ENCODE results near the gene ZNF286A.
"Not testable (repeated sequence)": the region's sequence is repeated elsewhere in the genome, so short reads cannot be mapped to it uniquely, and the experiment has no call there.

ZNF286A gene

DNA sequence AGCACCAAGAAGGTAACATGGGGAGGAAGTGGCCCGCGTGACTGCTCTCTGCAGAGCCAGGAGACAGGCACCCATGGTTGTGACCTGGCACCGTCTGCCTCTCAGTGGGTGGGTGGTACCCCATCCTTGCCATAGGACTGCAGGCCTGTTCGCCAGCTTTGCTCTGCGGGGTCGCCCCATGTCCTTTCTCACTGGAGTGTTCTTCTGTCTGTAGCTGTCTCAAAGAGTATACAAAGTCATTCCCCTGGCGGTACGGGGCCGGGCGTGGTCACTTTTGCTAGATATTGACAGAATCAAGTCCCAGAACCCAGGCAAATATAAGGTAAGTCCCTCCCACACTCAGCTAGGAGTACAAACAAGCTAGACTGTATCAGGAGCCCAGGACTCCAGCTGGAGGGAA lies 38.5 kb downstream of the ZNF286A start:
- Histone ChIP-seq H3K9ac (ENCODE audit: low read depth in 1 of 2, low read length in 2 of 2) (no peak overlapping the region), H3K27ac (ENCODE audit: low read depth in 2 of 2, low read length in 2 of 2) (no peak overlapping the region), H3K4me1 (ENCODE audit: control insufficient read depth in 2 of 2, insufficient read depth in 2 of 2, low read length in 2 of 2) (no peaks in the 10 kb centered on the region), H3K9me3 (ENCODE audit: control insufficient read depth in 2 of 2, low read length in 2 of 2) (no peaks in the 10 kb centered on the region), H3K27me3 (ENCODE audit: control insufficient read depth in 2 of 2, insufficient read depth in 2 of 2, low read length in 2 of 2) (no peaks in the 10 kb centered on the region), H3K36me3 (ENCODE audit: control insufficient read depth in 2 of 2, insufficient read depth in 2 of 2, low read length in 2 of 2) (no peaks in the 10 kb centered on the region), H3K4me3 (ENCODE audit: low read length in 2 of 2) (no peak overlapping the region)

DNA sequence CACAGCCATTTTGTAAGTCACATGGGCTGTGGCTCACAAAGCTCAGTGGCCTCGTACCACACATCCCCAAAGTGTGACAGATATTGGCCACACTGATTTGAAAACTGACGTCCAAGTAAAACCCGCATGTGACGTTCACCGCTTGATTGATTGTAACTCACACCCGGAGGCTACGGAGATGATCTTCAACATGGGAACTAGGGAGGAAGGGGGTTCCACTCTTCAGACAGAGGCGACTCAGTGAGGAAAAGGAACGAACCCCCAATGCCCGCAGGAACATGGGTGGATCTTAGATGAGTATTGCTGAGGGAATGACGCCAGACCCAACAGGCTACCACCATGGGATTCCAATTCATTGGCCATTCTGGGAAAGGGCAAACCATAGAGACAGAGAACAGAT lies 39.7 kb downstream of the ZNF286A start:
- H3K27ac ChIP-seq (ENCODE audit: low read depth in 2 of 2, low read length in 2 of 2); H3K4me3 ChIP-seq (ENCODE audit: low read length in 2 of 2); H3K9me3 ChIP-seq (ENCODE audit: control insufficient read depth in 2 of 2, low read length in 2 of 2); H3K4me1 ChIP-seq (ENCODE audit: control insufficient read depth in 2 of 2, insufficient read depth in 2 of 2, low read length in 2 of 2); H3K27me3 ChIP-seq (ENCODE audit: control insufficient read depth in 2 of 2, insufficient read depth in 2 of 2, low read length in 2 of 2); H3K9ac ChIP-seq (ENCODE audit: low read depth in 1 of 2, low read length in 2 of 2); H3K36me3 ChIP-seq (ENCODE audit: control insufficient read depth in 2 of 2, insufficient read depth in 2 of 2, low read length in 2 of 2): not testable (repeated sequence)

DNA sequence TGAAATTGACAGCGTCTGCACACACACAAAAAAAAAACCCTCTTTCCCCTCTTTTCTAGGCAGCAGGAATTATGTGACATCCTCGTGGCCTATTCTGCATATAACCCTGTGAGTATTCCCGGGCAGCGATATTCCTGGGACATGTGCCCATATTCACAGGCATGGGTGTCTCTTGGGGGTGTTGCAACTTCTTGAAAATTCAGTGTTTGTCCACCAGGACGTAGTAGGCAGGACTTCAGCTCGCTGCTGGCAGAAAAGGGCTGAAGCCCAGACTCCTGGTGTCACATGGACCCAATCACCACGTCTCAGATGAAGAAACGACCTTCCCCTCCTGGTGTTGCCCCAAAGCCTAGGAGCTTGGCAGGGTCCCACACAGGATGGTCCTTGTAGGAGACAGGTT lies 40.5 kb downstream of the ZNF286A start:
- not testable (repeated sequence) for H3K4me1 ChIP-seq (ENCODE audit: control insufficient read depth in 2 of 2, insufficient read depth in 2 of 2, low read length in 2 of 2); H3K27me3 ChIP-seq (ENCODE audit: control insufficient read depth in 2 of 2, insufficient read depth in 2 of 2, low read length in 2 of 2); H3K9me3 ChIP-seq (ENCODE audit: control insufficient read depth in 2 of 2, low read length in 2 of 2); H3K9ac ChIP-seq (ENCODE audit: low read depth in 1 of 2, low read length in 2 of 2); H3K4me3 ChIP-seq (ENCODE audit: low read length in 2 of 2); H3K36me3 ChIP-seq (ENCODE audit: control insufficient read depth in 2 of 2, insufficient read depth in 2 of 2, low read length in 2 of 2); H3K27ac ChIP-seq (ENCODE audit: low read depth in 2 of 2, low read length in 2 of 2)

DNA sequence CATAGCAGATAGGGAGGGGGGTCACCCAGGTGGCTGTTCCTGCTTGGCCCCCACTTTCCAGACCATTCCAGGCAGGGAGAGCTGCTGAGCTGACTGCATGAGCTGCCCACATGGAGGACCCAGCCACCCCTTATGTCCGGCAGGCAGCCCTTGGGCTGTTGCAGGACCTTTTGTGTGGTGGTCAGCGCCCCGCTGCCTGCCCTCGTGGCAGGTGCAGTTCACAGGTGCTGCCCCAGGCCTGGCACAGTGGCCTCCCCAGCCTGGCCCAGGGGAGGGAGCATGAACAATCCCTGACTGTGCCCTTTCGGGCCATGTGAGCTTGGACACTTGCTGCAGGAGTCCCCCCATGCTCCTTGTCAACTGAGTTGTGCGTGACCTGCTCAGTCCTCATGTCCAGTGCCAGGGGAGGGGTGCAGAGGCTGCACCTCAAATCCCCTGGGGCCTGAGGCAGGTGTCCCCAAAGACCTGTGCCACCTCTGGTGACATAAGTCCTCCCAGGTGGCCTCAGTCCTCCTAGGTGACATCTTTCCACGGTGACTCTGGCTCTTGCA lies 41.1 kb downstream of the ZNF286A start:
- H3K4me1 ChIP-seq (ENCODE audit: control insufficient read depth in 2 of 2, insufficient read depth in 2 of 2, low read length in 2 of 2), result no peaks in the 10 kb centered on the region

DNA sequence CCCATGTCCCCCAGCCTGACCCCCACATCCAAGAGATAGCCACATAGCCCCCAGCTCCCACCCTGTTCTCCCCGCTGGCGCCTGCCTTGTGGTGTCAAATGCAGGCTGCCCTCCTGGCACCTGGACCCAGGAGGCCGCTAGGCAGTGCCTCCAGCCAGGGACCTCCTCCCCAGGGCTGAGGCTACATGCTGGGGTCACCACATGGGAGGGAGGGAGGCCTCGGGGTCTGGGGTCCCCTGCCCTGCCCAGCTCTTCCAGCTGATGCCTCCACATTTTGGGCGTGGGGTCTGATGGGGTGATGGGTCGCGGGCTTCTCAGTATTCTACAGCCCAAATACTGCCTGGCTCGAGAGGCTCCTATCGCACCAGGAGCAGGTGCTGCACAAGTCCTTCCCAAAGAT lies 42.1 kb downstream of the ZNF286A start:
- Histone ChIP-seq H3K9me3 (ENCODE audit: control insufficient read depth in 2 of 2, low read length in 2 of 2) (no peaks in the 10 kb centered on the region), H3K4me1 (ENCODE audit: control insufficient read depth in 2 of 2, insufficient read depth in 2 of 2, low read length in 2 of 2) (no peaks in the 10 kb centered on the region), H3K36me3 (ENCODE audit: control insufficient read depth in 2 of 2, insufficient read depth in 2 of 2, low read length in 2 of 2) (no peaks in the 10 kb centered on the region), H3K4me3 (ENCODE audit: low read length in 2 of 2) (no peak overlapping the region), H3K27me3 (ENCODE audit: control insufficient read depth in 2 of 2, insufficient read depth in 2 of 2, low read length in 2 of 2) (no peaks in the 10 kb centered on the region), H3K27ac (ENCODE audit: low read depth in 2 of 2, low read length in 2 of 2) (no peak overlapping the region), H3K9ac (ENCODE audit: low read depth in 1 of 2, low read length in 2 of 2) (no peak overlapping the region)

More for the DNA sequence above, 41.1 kb downstream of the ZNF286A start:
- no peaks in the 10 kb centered on the region for H3K36me3 ChIP-seq (ENCODE audit: control insufficient read depth in 2 of 2, insufficient read depth in 2 of 2, low read length in 2 of 2)
- no peak overlapping the region for H3K9ac ChIP-seq (ENCODE audit: low read depth in 1 of 2, low read length in 2 of 2)
- no peaks in the 10 kb centered on the region for H3K27me3 ChIP-seq (ENCODE audit: control insufficient read depth in 2 of 2, insufficient read depth in 2 of 2, low read length in 2 of 2)
- no peaks in the 10 kb centered on the region for H3K9me3 ChIP-seq (ENCODE audit: control insufficient read depth in 2 of 2, low read length in 2 of 2)
- H3K27ac ChIP-seq (ENCODE audit: low read depth in 2 of 2, low read length in 2 of 2), result no peak overlapping the region
- no peak overlapping the region for H3K4me3 ChIP-seq (ENCODE audit: low read length in 2 of 2)

DNA sequence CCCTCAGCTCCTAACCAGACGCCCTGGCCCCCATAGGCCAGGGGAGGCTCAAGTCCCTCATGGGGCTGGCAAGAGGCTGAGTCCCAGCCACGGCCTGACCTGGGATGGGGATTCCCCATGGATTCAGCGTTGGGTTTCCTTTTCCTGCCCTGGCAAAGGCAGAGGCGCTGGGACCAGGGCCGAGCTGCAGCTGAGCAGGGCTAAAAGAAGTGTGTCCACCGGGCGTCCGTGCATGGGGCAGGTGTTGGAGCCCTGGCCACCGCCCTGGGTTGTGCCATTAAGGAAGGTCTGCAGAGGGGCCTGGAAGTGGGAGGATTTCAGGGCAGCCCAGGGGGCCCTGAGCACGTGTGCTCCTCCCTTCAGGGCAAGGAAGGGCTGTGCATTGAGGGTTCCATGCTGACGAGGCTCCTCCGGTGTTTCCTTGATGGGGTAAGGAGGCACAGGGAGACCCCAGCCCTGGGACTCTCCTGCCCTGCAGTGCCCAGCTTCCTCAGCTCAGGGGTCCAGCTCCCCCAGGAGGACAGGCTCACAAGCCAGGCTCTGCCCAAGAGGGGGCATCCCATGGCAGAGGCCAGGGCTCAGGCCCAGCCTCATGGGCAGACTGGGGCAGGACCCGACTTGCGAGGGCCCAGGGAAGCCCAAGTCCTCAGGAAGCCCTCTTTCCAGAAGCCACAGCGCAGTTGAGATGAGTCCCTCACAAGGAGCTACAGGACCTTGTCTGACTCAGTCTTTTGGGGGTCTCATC lies 42.7 kb downstream of the ZNF286A start:
- Histone ChIP-seq H3K27me3 (ENCODE audit: control insufficient read depth in 2 of 2, insufficient read depth in 2 of 2, low read length in 2 of 2) (no peaks in the 10 kb centered on the region), H3K4me1 (ENCODE audit: control insufficient read depth in 2 of 2, insufficient read depth in 2 of 2, low read length in 2 of 2) (no peaks in the 10 kb centered on the region), H3K4me3 (ENCODE audit: low read length in 2 of 2) (no peak overlapping the region), H3K27ac (ENCODE audit: low read depth in 2 of 2, low read length in 2 of 2) (no peak overlapping the region), H3K9ac (ENCODE audit: low read depth in 1 of 2, low read length in 2 of 2) (no peak overlapping the region), H3K9me3 (ENCODE audit: control insufficient read depth in 2 of 2, low read length in 2 of 2) (no peaks in the 10 kb centered on the region), H3K36me3 (ENCODE audit: control insufficient read depth in 2 of 2, insufficient read depth in 2 of 2, low read length in 2 of 2) (no peaks in the 10 kb centered on the region)

DNA sequence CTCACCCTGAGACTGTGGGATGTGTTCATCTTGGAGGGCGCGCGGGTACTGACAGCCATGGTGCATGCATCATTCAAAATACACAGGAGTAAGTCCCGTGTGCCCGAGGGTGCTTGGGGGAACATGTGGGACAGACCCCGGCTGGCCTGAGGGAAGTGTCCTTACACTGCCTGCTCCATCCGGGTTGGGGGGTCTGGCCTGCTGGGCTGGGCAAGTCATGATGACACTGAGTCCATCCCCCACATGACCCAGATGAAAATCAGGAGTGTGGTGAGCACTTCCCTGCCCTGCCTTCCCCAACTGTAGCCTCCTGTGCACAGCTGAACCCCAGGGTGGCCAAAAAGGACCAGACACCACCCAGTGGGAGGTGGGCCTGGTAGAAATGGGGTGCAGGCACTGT lies 43.4 kb downstream of the ZNF286A start:
- no peak overlapping the region for H3K9ac ChIP-seq (ENCODE audit: low read depth in 1 of 2, low read length in 2 of 2)
- no peak overlapping the region for H3K27ac ChIP-seq (ENCODE audit: low read depth in 2 of 2, low read length in 2 of 2)
- no peaks in the 10 kb centered on the region for H3K36me3 ChIP-seq (ENCODE audit: control insufficient read depth in 2 of 2, insufficient read depth in 2 of 2, low read length in 2 of 2)
- no peak overlapping the region for H3K4me3 ChIP-seq (ENCODE audit: low read length in 2 of 2)
- H3K9me3 ChIP-seq (ENCODE audit: control insufficient read depth in 2 of 2, low read length in 2 of 2), result no peaks in the 10 kb centered on the region
- H3K4me1 ChIP-seq (ENCODE audit: control insufficient read depth in 2 of 2, insufficient read depth in 2 of 2, low read length in 2 of 2), result no peaks in the 10 kb centered on the region
- H3K27me3 ChIP-seq (ENCODE audit: control insufficient read depth in 2 of 2, insufficient read depth in 2 of 2, low read length in 2 of 2), result no peaks in the 10 kb centered on the region

DNA sequence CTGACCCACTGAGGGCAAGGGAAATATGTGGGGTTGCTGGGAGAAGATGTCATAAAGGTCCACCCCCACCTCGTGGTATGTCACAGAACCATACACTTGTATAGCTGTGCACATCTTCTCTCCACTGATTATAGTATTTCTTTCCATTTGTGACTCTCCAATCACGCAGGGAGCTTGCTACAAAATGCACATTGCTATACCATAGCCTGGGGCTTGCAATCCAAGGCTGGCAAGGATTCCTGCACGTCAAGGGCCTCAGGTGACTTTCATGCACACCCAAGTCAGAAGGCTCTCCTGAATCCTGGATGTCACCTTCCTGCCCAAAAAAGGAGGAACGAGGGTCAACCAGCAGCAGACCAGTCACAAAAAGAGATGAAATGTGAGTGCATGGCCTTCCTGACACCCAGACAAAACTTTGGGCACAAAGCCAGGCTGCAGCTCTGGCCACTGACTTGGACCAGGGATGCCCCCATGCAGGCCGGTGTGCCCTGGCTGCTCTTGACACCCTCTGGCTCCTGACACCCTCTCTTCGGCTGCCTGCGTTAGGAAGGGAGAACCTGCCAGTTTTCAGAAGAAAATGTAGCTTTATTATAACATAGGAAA lies 44.6 kb downstream of the ZNF286A start:
- no peak overlapping the region for H3K4me3 ChIP-seq (ENCODE audit: low read length in 2 of 2)
- H3K27ac ChIP-seq (ENCODE audit: low read depth in 2 of 2, low read length in 2 of 2), result no peak overlapping the region
- no peak overlapping the region for H3K9ac ChIP-seq (ENCODE audit: low read depth in 1 of 2, low read length in 2 of 2)
- no peaks in the 10 kb centered on the region for H3K4me1 ChIP-seq (ENCODE audit: control insufficient read depth in 2 of 2, insufficient read depth in 2 of 2, low read length in 2 of 2)
- no peaks in the 10 kb centered on the region for H3K27me3 ChIP-seq (ENCODE audit: control insufficient read depth in 2 of 2, insufficient read depth in 2 of 2, low read length in 2 of 2)
- H3K9me3 ChIP-seq (ENCODE audit: control insufficient read depth in 2 of 2, low read length in 2 of 2), result no peaks in the 10 kb centered on the region
- no peaks in the 10 kb centered on the region for H3K36me3 ChIP-seq (ENCODE audit: control insufficient read depth in 2 of 2, insufficient read depth in 2 of 2, low read length in 2 of 2)

DNA sequence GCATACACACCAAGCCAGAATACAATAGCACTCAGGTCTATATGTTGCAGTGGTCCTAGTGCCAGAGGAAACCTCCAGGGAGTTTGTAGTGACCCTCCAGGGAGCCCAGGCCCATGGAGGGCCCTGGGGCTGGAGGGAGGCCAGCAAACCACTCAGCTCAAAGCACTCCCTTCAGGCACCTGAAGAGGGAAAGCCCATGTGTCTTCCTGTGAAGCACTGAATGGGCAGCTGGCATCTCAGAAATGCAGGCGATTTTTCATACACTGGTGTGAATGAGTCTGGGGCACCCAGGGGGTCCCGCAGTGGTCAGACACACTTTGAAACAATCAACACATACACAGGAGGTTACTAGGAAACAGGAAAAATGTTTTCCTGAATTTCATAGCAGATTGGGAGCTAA lies 45.3 kb downstream of the ZNF286A start:
- Histone ChIP-seq H3K36me3 (ENCODE audit: control insufficient read depth in 2 of 2, insufficient read depth in 2 of 2, low read length in 2 of 2) (no peaks in the 10 kb centered on the region), H3K4me1 (ENCODE audit: control insufficient read depth in 2 of 2, insufficient read depth in 2 of 2, low read length in 2 of 2) (no peaks in the 10 kb centered on the region), H3K27me3 (ENCODE audit: control insufficient read depth in 2 of 2, insufficient read depth in 2 of 2, low read length in 2 of 2) (no peaks in the 10 kb centered on the region), H3K27ac (ENCODE audit: low read depth in 2 of 2, low read length in 2 of 2) (no peak overlapping the region), H3K9ac (ENCODE audit: low read depth in 1 of 2, low read length in 2 of 2) (no peak overlapping the region), H3K9me3 (ENCODE audit: control insufficient read depth in 2 of 2, low read length in 2 of 2) (no peaks in the 10 kb centered on the region), H3K4me3 (ENCODE audit: low read length in 2 of 2) (no peak overlapping the region)

DNA sequence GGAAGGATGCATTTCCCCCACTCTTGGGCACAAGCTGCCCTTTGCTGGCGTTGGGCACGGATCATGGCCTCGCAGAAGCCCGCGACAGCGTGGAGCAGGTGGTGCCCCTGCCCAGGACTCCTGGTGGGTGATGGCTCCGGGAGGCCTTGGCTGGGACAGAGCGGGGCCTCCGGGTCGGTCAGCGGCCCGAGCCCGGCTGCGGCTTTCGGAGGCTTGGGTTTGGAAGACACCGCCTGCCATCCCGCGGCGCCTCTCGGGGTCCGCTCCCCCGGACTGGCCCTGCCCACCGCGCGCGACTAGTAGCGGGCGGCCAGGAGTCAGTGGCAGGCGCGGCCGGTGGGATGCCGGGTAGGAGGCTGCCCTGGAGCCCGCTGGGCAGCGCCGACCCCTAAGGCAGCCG lies 49.9 kb downstream of the ZNF286A start:
- not testable (repeated sequence) for H3K9ac ChIP-seq (ENCODE audit: low read depth in 1 of 2, low read length in 2 of 2); H3K36me3 ChIP-seq (ENCODE audit: control insufficient read depth in 2 of 2, insufficient read depth in 2 of 2, low read length in 2 of 2); H3K27ac ChIP-seq (ENCODE audit: low read depth in 2 of 2, low read length in 2 of 2); H3K9me3 ChIP-seq (ENCODE audit: control insufficient read depth in 2 of 2, low read length in 2 of 2); H3K27me3 ChIP-seq (ENCODE audit: control insufficient read depth in 2 of 2, insufficient read depth in 2 of 2, low read length in 2 of 2); H3K4me3 ChIP-seq (ENCODE audit: low read length in 2 of 2); H3K4me1 ChIP-seq (ENCODE audit: control insufficient read depth in 2 of 2, insufficient read depth in 2 of 2, low read length in 2 of 2)

Measured in mucosa of rectum (tissue), 2 donors.